HAP-1 (cell line): ENCODE results near the gene PEX16.

Experiments used
- DNase-seq, 2 experiments: peaks; one replicate each; pipeline ENCODE4 v3.0.0-alpha.2; 2016 to 2020; ENCODE audit warnings: low spot score in 2 of 2
- H3K27me3 ChIP-seq: fragments of 250-450 bp; sonication (Bioruptor Pico); 2 replicates; pipeline ENCODE4 v1.5.1; 2020; ENCODE audit warnings: low read depth, mild to moderate bottlenecking, moderate library complexity
- H3K36me3 ChIP-seq: fragments of 250-450 bp; sonication (Bioruptor Pico); replicated peaks from 2 replicates; pipeline ENCODE4 v1.5.1; 2020; ENCODE audit warnings: mild to moderate bottlenecking
- H3K4me1 ChIP-seq: fragments of 250-450 bp; sonication (Bioruptor Pico); 2 replicates; pipeline ENCODE4 v1.5.1; 2020; ENCODE audit warnings: mild to moderate bottlenecking
- H3K4me3 ChIP-seq: fragments of 250-450 bp; sonication (Bioruptor Pico); 2 replicates; pipeline ENCODE4 v1.5.1; 2020; ENCODE audit warnings: mild to moderate bottlenecking, moderate library complexity
- H3K9me3 ChIP-seq: fragments of 250-450 bp; sonication (Bioruptor Pico); 2 replicates; pipeline ENCODE4 v1.5.1; 2020; ENCODE audit warnings: mild to moderate bottlenecking, moderate library complexity
- in situ Hi-C: fragments of 300-500 bp; cut with MboI; formaldehyde crosslinking; loops from 3 replicates; pipeline ENCODE4 v1.14.3; 2020; ENCODE audit warnings: low sequenced_read_pairs, inconsistent platforms, mixed read lengths

PEX16 gene

DNA sequence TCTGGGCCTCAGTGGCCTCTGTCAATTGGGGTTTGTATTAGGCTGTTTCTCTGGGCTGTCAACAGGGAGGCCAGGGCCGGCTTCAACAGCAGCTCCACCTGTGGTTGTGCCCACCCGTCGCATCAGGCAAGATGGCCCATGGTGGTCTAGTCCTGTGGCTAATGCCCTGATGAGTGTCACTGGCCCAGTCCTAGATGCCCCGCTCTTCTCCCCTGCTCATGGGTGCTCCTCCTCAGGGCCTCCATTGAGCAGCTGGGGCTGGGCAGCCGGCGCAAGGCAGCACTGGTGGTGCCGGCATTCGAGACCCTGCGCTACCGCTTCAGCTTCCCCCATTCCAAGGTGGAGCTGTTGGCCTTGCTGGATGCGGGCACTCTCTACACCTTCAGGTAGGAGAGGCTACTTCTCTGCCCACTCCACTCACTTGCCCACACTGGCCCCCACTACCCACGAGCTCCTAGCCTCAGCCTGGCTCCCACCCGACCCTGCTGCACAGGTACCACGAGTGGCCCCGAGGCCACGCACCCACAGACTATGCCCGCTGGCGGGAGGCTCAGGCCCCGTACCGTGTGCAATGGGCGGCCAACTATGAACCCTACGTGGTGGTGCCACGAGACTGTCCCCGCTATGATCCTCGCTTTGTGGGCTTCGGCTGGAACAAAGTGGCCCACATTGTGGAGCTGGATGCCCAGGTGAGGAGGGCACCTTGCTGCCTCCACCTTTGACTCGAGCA lies 10.2 kb upstream of the PEX16 start:
- Histone ChIP-seq H3K36me3 (no peaks in the 10 kb centered on the region; the same call in 1 of the 2 replicates), H3K27me3 (no peaks in the 10 kb centered on the region), H3K9me3 (no peaks in the 10 kb centered on the region), H3K4me1 (no peaks in the 10 kb centered on the region), H3K4me3 (no peak overlapping the region)
- DNase-seq, result no peak
- in situ Hi-C loops, result no loop called here

DNA sequence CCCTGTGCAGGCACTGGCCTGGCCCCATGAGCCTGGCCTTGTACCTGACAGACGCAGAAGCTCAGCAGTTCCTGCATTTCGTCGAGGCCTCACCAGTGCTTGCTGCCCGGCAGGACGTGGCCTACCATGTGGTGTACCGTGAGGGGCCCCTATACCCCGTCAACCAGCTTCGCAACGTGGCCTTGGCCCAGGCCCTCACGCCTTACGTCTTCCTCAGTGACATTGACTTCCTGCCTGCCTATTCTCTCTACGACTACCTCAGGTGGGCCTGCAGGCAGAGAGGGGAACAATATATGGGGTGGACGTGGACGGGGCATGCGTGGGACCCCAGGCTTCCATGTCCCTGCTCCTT lies 9.6 kb upstream of the PEX16 start:
- Histone ChIP-seq H3K27me3 (no peaks in the 10 kb centered on the region), H3K4me1 (no peaks in the 10 kb centered on the region), H3K36me3 (no peaks in the 10 kb centered on the region; the same call in 1 of the 2 replicates), H3K4me3 (no peak overlapping the region), H3K9me3 (no peaks in the 10 kb centered on the region)
- DNase-seq, result no peak
- in situ Hi-C loops, result no loop called here

DNA sequence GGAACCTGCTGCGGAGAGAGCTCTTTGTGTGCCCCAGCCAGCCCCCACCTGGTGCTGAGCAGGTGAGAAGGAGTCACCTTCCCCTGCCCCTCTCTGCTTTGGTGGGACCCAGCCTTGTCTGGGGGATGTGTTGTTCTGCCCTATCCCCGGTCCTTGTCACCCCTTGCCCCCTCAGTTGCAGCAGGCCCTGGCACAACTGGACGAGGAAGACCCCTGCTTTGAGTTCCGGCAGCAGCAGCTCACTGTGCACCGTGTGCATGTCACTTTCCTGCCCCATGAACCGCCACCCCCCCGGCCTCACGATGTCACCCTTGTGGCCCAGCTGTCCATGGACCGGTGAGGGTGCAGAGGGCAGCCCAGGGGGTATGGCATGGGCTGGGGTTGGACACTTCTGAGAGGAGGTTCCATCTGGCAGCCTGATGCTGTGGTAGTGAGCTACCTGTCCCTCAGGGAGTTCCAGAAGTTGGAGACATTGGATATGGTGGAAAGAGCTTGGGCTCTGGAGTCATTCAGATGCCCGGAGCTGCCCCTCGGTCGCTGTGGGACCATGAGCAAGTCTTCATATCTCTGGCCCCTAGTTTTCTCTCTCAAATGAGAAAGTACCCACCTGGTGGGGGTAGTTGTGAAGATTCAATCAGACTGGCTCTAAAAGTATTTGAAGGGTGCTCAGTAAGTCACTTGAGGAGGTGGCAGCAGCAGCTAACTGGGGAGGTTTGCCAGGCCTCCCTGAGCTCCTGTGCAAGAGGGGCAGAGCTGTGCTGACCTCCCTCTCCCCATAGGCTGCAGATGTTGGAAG lies 9.1 kb upstream of the PEX16 start:
- in situ Hi-C loops, result no loop called here
- DNase-seq, result no peak
- Histone ChIP-seq H3K9me3 (no peaks in the 10 kb centered on the region), H3K36me3 (no peaks in the 10 kb centered on the region), H3K4me3 (no peak overlapping the region), H3K4me1 (no peaks in the 10 kb centered on the region), H3K27me3 (no peaks in the 10 kb centered on the region)

DNA sequence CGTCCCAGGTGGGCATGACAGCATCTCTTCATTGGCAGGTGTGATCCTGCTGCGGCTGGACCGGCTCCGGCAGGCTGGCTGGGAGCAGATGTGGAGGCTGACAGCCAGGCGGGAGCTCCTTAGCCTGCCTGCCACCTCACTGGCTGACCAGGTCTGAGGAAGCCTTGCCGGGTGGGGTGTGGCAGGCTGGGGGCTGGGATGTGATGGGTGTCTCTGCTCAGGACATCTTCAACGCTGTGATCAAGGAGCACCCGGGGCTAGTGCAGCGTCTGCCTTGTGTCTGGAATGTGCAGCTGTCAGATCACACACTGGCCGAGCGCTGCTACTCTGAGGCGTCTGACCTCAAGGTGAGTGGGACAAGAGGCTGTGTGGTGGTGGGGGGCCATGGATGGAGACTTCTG lies 8.3 kb upstream of the PEX16 start:
- in situ Hi-C loops, result no loop called here
- H3K27me3 ChIP-seq, result no peaks in the 10 kb centered on the region
- H3K36me3 ChIP-seq, result no peaks in the 10 kb centered on the region
- no peaks in the 10 kb centered on the region for H3K9me3 ChIP-seq
- no peak for DNase-seq
- H3K4me1 ChIP-seq, result no peaks in the 10 kb centered on the region
- H3K4me3 ChIP-seq, result no peak overlapping the region

DNA sequence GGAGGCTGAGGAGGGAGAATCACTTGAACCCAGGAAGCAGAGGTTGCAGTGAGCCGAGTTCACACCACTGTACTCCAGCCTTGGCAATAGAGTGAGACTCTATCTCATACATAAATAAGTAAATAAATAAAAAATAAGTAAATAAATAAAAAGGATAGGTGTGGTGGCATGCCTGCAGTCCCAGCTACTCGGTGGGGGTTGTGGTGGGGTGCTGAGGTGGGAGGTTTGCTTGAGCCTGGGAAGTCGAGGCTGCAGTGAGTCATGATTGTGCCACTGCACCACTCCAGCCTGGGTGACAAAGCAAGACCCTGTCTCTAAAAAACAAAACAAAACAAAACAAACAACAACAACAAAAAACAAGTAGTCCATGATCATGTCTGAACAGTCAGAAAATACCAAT lies 7.9 kb upstream of the PEX16 start:
- no peak for DNase-seq
- Histone ChIP-seq H3K4me1 (no peaks in the 10 kb centered on the region), H3K4me3 (no peak overlapping the region), H3K36me3 (no peaks in the 10 kb centered on the region), H3K27me3 (no peaks in the 10 kb centered on the region), H3K9me3 (no peaks in the 10 kb centered on the region)
- in situ Hi-C loops, result no loop called here

DNA sequence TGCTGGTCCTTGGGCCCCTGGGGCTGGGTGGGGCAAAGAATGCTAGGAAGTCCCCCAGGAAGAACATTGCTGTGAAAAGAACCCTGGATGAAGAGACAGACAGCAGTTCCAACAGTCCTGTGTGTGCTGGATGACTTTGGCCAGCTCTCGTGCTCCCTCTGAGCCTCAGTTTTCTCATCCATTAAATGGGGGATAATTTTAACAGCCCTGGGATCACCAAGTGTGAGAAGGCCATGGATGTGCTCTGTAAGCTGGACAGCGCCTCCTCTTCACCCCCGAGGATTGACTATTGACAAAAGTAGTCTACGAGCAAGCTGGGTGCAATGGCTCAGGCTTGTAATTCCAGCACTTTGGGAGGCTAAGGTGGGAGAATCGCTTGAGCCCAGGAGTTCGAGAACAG lies 7.2 kb upstream of the PEX16 start:
- Histone ChIP-seq H3K9me3 (no peaks in the 10 kb centered on the region), H3K4me3 (no peak overlapping the region), H3K27me3 (no peaks in the 10 kb centered on the region), H3K4me1 (peaks cover 3% of the 10 kb centered on the region; the same call in 1 of the 2 replicates), H3K36me3 (no peaks in the 10 kb centered on the region)
- DNase-seq, result no peak
- in situ Hi-C loops, result no loop called here

DNA sequence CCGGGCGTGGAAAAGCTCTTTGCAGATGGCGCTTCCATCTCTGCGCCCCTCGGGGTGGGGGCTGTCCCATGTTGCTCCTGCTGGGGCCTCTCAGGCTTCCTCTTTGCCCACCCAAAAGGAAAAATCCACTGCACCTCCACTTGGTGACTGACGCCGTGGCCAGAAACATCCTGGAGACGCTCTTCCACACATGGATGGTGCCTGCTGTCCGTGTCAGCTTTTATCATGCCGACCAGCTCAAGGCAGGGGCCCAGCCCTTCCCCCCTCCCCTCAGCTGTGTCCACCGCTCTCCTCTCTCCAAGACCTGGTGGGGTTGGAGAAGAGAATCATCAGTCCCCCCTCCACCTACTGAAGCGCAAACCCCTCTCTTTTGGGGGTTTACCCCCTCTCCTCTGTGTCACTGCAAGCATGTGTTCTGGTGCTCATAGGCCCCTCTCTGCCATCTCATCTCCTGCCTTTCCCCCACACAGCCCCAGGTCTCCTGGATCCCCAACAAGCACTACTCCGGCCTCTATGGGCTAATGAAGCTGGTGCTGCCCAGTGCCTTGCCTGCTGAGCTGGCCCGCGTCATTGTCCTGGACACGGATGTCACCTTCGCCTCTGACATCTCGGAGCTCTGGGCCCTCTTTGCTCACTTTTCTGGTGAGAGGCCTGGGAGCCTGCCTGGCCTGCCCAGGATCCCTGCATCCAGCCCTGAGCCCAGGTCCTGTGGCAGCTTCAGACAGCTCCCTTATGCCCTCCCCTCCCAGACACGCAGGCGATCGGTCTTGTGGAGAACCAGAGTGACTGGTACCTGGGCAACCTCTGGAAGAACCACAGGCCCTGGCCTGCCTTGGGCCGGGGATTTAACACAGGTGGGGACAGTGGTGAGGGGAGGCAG lies 6.6 kb upstream of the PEX16 start:
- Histone ChIP-seq H3K36me3 (no peaks in the 10 kb centered on the region), H3K9me3 (no peaks in the 10 kb centered on the region), H3K4me3 (no peak overlapping the region), H3K27me3 (no peaks in the 10 kb centered on the region), H3K4me1 (peaks cover 4% of the 10 kb centered on the region; the same call in 1 of the 2 replicates)
- in situ Hi-C loops, result no loop called here
- no peak for DNase-seq

DNA sequence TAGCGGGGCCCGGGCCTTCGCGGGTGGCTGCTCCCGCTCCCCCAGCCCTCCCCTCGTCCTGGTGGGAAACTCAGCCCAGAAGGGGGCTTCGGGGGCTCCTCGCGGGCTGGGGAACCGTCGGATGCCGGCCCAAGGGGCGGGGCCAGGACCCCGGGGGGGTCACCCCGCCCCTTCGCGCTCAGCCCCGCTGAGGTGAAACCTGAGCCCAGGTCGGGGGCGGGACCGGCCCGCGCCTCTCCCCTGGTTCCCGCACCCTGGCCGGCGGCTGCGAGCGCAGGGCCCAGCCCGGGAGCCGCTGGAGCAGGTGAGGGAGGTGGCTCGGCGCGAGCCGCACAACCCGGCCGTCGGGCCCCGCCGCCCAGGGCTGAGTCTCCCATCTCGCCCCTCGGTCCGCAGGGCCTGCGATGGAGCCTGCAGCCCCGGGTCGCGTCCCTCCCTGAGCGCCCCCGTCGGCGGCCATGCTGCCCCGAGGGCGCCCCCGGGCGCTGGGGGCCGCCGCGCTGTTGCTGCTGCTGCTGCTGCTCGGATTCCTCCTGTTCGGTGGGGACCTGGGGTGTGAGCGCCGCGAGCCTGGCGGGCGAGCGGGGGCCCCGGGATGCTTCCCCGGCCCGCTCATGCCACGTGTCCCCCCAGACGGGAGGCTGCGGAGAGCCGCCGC lies 4.9 kb upstream of the PEX16 start, which contains the start of gene LARGE2:
TSS of gene LARGE2 (plus strand) at position 232 of the 658 bp plus-strand sequence. CDS start at position 459, 227 bp downstream.
- peaks cover 7% of the 10 kb centered on the region for H3K4me1 ChIP-seq
- H3K36me3 ChIP-seq, result no peaks in the 10 kb centered on the region
- no peak within 1 kb of the TSS for H3K4me3 ChIP-seq
- H3K27me3 ChIP-seq, result no peaks in the 10 kb centered on the region
- DNase-seq, result no peak
- no peaks in the 10 kb centered on the region for H3K9me3 ChIP-seq
- in situ Hi-C loops, result no loop called here

DNA sequence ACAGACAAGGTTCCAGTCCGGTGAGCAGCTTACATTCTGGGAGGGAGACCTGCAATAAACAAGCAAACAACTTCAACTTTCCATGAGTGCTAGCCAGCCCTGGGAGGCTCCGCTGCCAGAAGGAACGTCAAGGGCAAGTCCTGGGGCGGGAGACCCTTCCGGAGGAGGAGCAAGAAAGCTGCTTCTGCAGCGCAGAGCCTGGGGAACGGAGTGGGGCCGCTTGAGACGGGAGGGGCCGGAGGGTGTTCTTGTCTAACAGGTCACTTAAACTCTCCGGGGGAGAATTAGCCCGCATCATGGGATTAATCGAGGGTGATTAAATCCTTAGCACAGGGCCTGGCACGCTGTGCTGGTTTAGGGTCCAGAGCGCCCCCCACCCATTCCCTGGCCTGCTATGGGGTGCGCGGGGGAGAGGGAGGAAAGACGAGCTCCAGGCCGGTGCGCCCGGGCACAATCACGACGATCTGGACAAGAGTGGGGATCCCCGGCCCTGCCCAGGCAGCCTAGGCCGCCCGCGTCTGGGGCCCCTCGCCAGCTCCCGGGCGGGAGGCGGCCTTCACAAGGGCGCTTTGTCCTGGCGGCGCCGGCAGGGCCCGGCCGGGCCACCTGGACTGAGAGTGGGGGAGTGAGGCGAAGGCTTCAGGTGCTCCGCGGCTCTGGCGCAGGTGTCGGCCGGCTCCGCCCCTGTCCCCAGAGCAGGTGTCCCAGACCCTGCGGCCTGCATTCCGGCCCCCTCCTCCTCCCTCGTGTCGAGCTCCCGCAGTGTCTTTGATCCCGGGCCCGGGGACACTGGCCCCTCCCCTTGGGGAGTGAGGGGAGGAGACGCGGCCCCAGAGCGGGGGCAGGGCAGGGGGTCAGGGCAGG lies 4.1 kb upstream of the PEX16 start:
- Histone ChIP-seq H3K4me1 (peaks cover 10% of the 10 kb centered on the region), H3K4me3 (no peak overlapping the region), H3K36me3 (no peaks in the 10 kb centered on the region; the same call in 1 of the 2 replicates), H3K27me3 (no peaks in the 10 kb centered on the region), H3K9me3 (no peaks in the 10 kb centered on the region)
- DNase-seq, result no peak
- in situ Hi-C loops, result no loop called here

DNA sequence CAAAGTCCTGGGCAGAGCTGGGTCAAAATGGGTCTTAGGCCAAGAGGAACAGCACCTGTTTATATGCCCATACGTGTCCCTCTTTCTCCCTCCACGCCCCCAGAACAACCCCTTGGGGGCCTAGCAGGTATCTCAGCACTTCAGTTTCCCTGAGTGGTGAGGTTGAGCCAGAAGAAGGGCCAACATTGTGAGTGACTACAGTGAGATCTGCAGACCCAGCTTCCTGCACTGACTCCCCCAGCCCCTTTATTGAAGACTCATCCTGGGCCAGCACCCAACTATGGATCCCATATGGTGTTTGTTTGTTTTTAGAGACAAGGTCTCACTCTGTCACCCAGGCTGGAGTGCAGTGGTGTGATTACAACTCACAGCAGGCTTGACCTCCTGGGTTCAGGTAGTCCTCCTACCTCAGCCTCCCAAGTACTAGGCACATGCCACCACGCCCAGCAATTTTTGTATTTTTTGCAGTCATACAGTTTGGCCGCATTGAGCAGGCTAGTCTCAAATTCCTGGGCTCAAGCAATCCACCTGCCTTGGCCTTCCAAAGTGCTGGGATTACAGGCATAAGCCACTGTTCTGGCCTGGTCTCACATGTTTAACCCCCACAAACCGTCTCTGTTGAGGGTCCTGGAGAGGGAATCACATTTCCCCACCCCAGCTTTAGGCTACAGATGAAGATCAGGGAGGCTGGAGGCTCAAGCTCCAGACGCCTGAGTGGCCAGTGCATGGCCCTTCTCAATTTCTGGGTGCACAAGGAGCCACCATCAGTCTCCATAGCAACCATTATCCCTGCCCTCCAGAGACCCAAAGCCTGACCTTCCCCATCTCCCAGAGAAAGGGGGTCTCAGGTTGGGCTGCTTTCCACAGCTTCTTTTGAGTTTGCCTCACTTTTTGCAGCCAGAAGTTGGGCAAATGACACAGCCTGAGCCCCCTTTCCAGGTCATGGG lies 3.1 kb upstream of the PEX16 start:
- DNase-seq, result no peak
- in situ Hi-C loops, result no loop called here
- Histone ChIP-seq H3K9me3 (no peaks in the 10 kb centered on the region), H3K36me3 (no peaks in the 10 kb centered on the region; the same call in 1 of the 2 replicates), H3K4me3 (no peak overlapping the region), H3K27me3 (no peaks in the 10 kb centered on the region), H3K4me1 (peaks cover 11% of the 10 kb centered on the region)

DNA sequence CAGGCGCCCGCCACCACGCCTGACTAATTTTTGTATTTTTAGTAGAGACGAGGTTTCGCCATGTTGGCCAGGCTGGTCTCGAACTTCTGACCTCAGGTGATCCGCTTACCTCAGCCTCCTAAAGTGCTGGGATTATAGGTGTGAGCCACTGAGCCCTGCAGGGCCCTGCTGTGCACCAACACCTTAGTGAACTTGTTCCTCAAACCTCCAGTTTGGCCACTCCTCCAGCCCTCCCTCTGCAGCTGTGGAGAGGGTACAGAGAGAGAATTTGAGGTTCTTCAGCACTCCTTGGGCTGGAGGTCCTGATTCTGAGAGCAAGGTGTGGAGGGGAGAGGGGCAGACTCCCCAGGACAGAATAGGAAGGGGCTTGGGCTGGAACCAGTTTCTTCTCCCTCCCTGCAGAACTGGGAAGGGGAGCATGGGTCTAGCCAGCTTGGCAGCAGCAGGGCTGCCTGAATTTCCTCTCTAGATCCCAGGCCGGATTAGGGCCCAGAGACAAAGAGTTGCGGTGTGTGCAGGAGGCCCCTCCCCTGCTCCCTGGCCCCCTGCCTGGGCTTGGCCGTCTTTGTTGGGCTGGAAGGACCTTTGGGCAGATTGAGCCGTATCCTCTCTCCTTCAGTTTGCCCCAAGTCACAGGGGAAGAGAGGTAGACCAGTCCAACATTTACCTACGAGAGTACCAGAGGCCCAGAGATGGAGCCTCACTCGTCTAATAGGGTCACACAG lies 2.3 kb upstream of the PEX16 start:
- no peak overlapping the region for H3K4me3 ChIP-seq
- H3K27me3 ChIP-seq, result no peaks in the 10 kb centered on the region
- peaks cover 11% of the 10 kb centered on the region for H3K4me1 ChIP-seq
- H3K36me3 ChIP-seq, result peaks cover 2% of the 10 kb centered on the region
- in situ Hi-C loops, result no loop called here
- DNase-seq, result peak in 1 of 2 experiments; percentile 41
- H3K9me3 ChIP-seq, result no peaks in the 10 kb centered on the region
